Calu3 (cell line): ENCODE results near the gene IRF2BP2. TPM values are rescaled to one million over a fixed set of nuclear protein-coding genes. Genes with fewer than 3 reads are reported as not detected.

Experiments used
- BruUV-seq: library from RNA; stranded (reverse); fragments of 400-500 nt; replicated peaks from 2 replicates; lab custom pipeline; 2021; lab: Mats Ljungman, UMichigan
- CTCF ChIA-PET: fragments of 300-600 bp; sonication (Branson Sonifier 250); formaldehyde crosslinking; loops from one replicate; lab custom pipeline; 2022; ENCODE audit warnings: antibody characterized with exemption; lab: Charles Lee
- DNase-seq: peaks from one replicate; pipeline ENCODE4 v3.0.0; 2022
- H3K27ac Mint-ChIP-seq: one replicate; pipeline ENCODE4 v1.8.0; 2022; ENCODE audit warnings: mixed read lengths; ENCODE audit not compliant: unreplicated experiment
- H3K27me3 Mint-ChIP-seq: one replicate; pipeline ENCODE4 v1.8.0; 2022; ENCODE audit warnings: mixed read lengths; ENCODE audit not compliant: unreplicated experiment
- H3K36me3 Mint-ChIP-seq: one replicate; pipeline ENCODE4 v1.8.0; 2022; ENCODE audit warnings: mild to moderate bottlenecking, moderate library complexity, mixed read lengths; ENCODE audit not compliant: insufficient read depth, unreplicated experiment
- H3K4me1 Mint-ChIP-seq: one replicate; pipeline ENCODE4 v1.8.0; 2022; ENCODE audit warnings: mild to moderate bottlenecking, low read depth, mixed read lengths; ENCODE audit not compliant: unreplicated experiment
- H3K4me3 Mint-ChIP-seq: one replicate; pipeline ENCODE4 v1.8.0; 2022; ENCODE audit warnings: mild to moderate bottlenecking, low read depth, moderate library complexity, mixed read lengths; ENCODE audit not compliant: unreplicated experiment
- H3K9me3 Mint-ChIP-seq: one replicate; pipeline ENCODE4 v1.8.0; 2022; ENCODE audit warnings: low read depth, mixed read lengths; ENCODE audit not compliant: unreplicated experiment
- CTCF ChIP-seq: fragments of 200-600 bp; IDR thresholded peaks from one replicate; pipeline ENCODE4 v1.8.0; 2022; ENCODE audit warnings: antibody characterized with exemption; ENCODE audit not compliant: unreplicated experiment
- intact Hi-C: fragments of 100-400 bp; cut with micrococcal nuclease; formaldehyde crosslinking; loops from one replicate; pipeline ENCODE4 v1.10.0; 2022; ENCODE audit not compliant: unreplicated experiment
- total RNA-seq: library from RNA; stranded (reverse); gene quantifications from 2 replicates; pipeline ENCODE4 v1.2.3, GENCODE V29; 2022

The IRF2BP2 gene
- total RNA-seq, 1 experiment from 2014 or later: 192 TPM

- peaks cover 3% of the 10 kb centered on the region for H3K9me3 Mint-ChIP-seq
- no peak overlapping the region for H3K4me3 Mint-ChIP-seq
- CTCF ChIA-PET: no interaction called here
- peaks cover 15% of the 10 kb centered on the region for H3K4me1 Mint-ChIP-seq
- no peak for DNase-seq
- H3K27ac Mint-ChIP-seq: no peak overlapping the region
- no peaks in the 10 kb centered on the region for H3K27me3 Mint-ChIP-seq
- BruUV-seq: no TSS peak
- intact Hi-C loops: no loop called here
- TF ChIP-seq CTCF: no peak
- H3K36me3 Mint-ChIP-seq: no peaks in the 10 kb centered on the region
Observed at GRCh38 chr1:234586304-234586703, 23.7 kb downstream of the IRF2BP2 start.

- CTCF ChIA-PET: no interaction called here
- no peaks in the 10 kb centered on the region for H3K9me3 Mint-ChIP-seq
- BruUV-seq: no TSS peak
- no peak overlapping the region for H3K4me3 Mint-ChIP-seq
- H3K27me3 Mint-ChIP-seq: no peaks in the 10 kb centered on the region
- H3K36me3 Mint-ChIP-seq: no peaks in the 10 kb centered on the region
- peaks cover 15% of the 10 kb centered on the region for H3K4me1 Mint-ChIP-seq
- no peak for DNase-seq
- no peak overlapping the region for H3K27ac Mint-ChIP-seq
- intact Hi-C loops: no loop called here
- TF ChIP-seq CTCF: no peak
Observed at GRCh38 chr1:234585330-234586055, 24.5 kb downstream of the IRF2BP2 start.

- intact Hi-C loops: no loop called here
- H3K9me3 Mint-ChIP-seq: no peaks in the 10 kb centered on the region
Observed at GRCh38 chr1:234584926-234585325, 25.1 kb downstream of the IRF2BP2 start.

GRCh38 chr1:234584420-234584805, 25.6 kb downstream of the IRF2BP2 start:
- no peak for DNase-seq
- TF ChIP-seq CTCF: no peak
- Mint-ChIP-seq H3K4me3 (no peak overlapping the region), H3K36me3 (no peaks in the 10 kb centered on the region), H3K9me3 (no peaks in the 10 kb centered on the region), H3K27me3 (no peaks in the 10 kb centered on the region), H3K4me1 (peaks cover 15% of the 10 kb centered on the region), H3K27ac (no peak overlapping the region)
- CTCF ChIA-PET: no interaction called here
- intact Hi-C loops: no loop called here
- no TSS peak for BruUV-seq

More at GRCh38 chr1:234584926-234585325, 25.1 kb downstream of the IRF2BP2 start:
- no peaks in the 10 kb centered on the region for H3K36me3 Mint-ChIP-seq
- BruUV-seq: no TSS peak
- no peak overlapping the region for H3K4me3 Mint-ChIP-seq
- peaks cover 15% of the 10 kb centered on the region for H3K4me1 Mint-ChIP-seq
- DNase-seq: no peak
- TF ChIP-seq CTCF: no peak
- H3K27ac Mint-ChIP-seq: no peak overlapping the region
- H3K27me3 Mint-ChIP-seq: no peaks in the 10 kb centered on the region
- CTCF ChIA-PET: no interaction called here
